22Rv1 (cell line): ENCODE results near the gene AFDN.

ENCODE experiments used
- CTCF ChIP-seq: fragments of 450-650 bp; IDR thresholded peaks from 2 replicates; pipeline ENCODE4 v1.5.1; 2017; ENCODE audit warnings: mild to moderate bottlenecking
- ZFX ChIP-seq: fragments of 450-650 bp; IDR thresholded peaks from 2 replicates; pipeline ENCODE4 v1.6.1; 2017; ENCODE audit warnings: antibody characterized with exemption, borderline replicate concordance

- TF ChIP-seq CTCF (no peak), ZFX (no peak)
These were observed 150.0 kb downstream of the AFDN start for GRCh38 chr6:167976708-167977107.
